Activated T-helper 1 cell treated with anti-CD3 and anti-CD28 coated beads, Interleukin-2, amount 50 U/mL, for 16 hours (primary cell): ENCODE results near the gene UPK3BL2.
"Not testable (repeated sequence)": the region's sequence is repeated elsewhere in the genome, so short reads cannot be mapped to it uniquely, and the experiment has no call there.

Experiments used
- DNase-seq, 2 donors: peaks; one replicate each; pipeline ENCODE4 v3.0.0-alpha.2; 2020; ENCODE audit warnings: low read depth in 1 of 2, low spot score in 1 of 2

The UPK3BL2 gene

DNA sequence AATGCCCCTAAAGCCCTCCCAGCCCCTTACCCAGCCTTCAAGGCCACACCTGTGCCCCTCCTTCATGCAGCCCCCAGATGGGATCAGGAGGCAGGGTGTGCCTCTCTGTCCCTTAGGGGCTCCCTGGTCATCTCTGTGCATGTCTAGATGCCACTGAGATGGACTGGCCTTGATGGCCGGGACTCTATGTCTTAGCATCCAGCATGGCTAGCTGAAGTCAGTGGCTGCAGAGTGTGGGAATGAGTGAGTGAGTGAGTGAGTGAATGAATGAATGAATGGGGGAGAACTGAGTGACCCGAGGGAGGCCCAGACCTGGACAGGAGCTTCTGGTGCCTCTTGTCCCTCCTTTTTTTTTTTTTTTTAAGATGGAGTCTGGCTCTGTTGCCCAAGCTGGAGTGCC, 11.4 kb downstream of the UPK3BL2 start:
- not testable (repeated sequence) for DNase-seq

- not testable (repeated sequence) for DNase-seq
Measured at GRCh38 chr7:102531583-102531982, 11.9 kb downstream of the UPK3BL2 start.

GRCh38 chr7:102527822-102528793, 15.4 kb downstream of the UPK3BL2 start:
- not testable (repeated sequence) for DNase-seq

- DNase-seq = not testable (repeated sequence)
Measured at GRCh38 chr7:102527182-102527581, 16.3 kb downstream of the UPK3BL2 start.

DNA sequence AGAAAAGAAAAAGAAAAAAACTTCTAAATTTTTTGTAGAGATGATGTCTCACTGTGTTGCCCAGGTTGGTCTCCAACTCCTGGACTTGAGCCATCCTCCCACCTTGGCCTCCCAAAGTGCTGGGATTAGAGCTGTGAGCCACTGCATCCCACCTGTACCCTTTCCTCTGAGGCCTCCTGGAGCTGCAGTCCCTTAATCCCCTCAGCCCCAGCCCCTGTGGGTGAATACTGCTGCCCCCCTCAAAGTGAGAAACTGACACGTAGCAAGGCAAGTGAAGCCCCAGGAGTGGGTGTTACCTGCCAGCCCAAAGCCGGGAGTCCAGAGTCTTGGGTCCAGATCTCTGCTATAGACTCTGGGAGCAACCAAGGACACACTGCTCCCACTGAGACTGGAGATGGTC, 18.7 kb downstream of the UPK3BL2 start:
- not testable (repeated sequence) for DNase-seq

DNA sequence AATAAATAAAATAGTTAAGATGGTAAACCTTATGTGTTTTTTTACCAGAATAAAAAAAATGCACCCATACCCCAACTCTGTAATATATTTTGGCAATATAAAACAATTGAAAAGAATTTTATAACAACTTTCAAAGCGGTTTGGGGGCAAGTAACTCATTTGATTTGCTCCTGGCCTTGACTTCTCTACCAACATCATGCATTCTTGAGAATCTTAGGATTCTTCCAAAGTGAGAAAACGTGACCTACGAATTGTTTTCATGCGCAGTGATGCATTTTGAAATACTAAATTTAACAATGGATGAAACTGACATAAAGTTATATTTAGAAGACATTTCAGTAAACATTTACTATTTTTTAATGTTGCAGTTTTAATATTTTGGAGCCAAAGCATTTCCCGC, 22.7 kb downstream of the UPK3BL2 start:
- DNase-seq = not testable (repeated sequence)

- not testable (repeated sequence) for DNase-seq
Measured at GRCh38 chr7:102517550-102518147, 25.8 kb downstream of the UPK3BL2 start, which contains the start of gene RASA4B. Gene RASA4B (minus strand): TSS chr7:102517777. CDS start chr7:102517710, 67 bp downstream.

DNA sequence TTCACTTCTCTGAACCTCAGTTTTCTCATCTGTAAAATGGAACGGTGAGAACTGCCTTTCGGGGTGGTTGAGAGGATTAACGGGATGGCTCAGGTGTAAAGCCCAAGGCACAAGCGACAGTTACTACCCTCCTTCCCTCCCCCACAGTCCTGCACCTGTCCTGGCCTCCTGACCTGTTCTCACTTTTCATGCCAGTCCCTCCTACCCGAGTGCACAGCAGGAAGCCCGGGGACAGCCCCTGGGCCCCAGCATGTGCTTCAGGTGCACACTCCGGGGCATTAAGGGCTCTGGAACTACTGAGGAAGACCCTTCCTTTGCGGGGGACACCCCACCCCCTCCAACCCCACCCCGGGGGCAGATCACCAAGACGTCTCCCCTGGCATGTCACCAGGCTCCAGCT, 26.5 kb downstream of the UPK3BL2 start:
- DNase-seq = not testable (repeated sequence)

- DNase-seq = not testable (repeated sequence)
Measured at GRCh38 chr7:102515889-102516288, 27.6 kb downstream of the UPK3BL2 start.

GRCh38 chr7:102514881-102515721, 28.4 kb downstream of the UPK3BL2 start:
- DNase-seq = not testable (repeated sequence)

DNA sequence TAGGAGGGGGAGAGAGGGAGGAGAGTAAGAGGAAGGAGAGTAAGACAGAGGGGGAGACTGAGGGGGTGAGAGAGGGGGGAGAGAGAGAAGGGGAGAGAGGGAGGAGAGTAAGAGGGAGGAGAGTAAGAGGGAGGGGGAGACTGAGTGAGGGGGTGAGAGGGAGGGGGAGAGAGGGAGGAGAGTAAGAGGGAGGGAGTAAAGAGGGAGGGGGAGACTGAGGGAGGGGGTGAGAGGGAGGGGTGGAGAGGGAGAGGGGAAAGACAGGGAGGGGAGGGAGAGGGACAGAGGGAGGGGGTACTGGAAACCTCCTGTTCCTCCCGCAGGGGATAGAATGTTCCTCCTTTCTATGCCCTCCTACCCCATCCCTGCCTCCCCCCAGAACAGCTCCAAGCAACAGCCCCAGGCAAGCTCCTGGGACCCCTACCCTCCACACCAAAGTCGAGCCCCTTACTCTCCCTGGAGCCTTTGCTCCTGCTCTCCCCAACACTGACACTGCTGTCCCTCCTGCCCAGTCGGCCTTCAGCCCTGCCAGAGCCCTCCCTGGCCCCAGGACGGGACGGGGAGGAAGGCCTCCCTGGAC, 30.8 kb downstream of the UPK3BL2 start:
- DNase-seq = not testable (repeated sequence)

DNA sequence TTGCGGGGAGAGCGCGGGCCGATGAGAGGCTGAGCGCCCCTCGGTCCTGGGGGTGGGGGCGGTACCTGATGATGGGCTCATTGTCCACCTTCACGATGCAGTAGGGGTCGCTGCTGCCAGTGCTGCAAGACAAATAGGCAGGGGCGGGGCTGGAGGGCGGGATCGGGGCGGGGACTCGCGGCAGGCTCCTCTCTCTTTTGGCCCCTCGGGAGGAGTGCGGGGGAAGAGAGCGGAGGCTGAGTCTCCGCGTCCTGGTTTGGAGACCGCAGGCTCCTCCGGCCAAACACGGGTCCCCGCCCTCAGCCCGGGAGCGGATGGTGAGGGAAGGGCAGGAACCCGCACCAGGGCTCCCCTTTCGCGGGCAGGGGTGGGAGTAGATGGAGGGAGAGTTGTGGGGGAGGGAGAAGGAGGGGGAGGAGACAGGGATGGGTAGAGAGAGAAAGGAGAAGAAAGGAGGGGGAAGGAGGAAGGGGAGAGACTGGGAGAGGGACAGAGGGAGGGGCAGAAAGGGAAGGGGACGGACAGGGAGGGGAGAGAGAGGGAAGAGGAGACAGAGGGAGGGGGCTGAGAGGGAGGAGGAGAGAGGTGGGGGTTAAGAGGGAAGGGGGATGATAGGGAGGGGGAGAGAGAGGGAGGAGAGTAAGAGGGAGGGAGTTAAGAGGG, 31.5 kb downstream of the UPK3BL2 start:
- DNase-seq = not testable (repeated sequence)

DNA sequence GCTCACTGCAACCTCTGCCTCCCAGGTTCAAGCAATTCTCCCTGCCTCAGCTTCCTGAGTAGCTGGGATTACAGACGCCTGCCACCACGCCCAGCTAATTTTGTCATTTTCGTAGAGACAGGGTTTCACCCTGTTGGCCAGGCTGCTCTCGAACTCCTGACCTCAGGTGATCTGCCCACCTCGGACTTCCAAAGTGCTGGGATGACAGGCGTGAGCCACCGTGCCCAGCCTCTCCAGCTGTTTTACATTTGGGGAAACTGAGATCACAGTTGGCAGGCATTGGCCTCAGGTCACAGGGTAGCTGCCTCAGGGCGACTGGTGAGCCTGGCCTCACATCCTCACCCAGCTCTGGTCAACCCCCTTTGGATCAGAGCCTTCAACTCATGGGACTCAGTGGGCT, 32.9 kb downstream of the UPK3BL2 start:
- not testable (repeated sequence) for DNase-seq

DNA sequence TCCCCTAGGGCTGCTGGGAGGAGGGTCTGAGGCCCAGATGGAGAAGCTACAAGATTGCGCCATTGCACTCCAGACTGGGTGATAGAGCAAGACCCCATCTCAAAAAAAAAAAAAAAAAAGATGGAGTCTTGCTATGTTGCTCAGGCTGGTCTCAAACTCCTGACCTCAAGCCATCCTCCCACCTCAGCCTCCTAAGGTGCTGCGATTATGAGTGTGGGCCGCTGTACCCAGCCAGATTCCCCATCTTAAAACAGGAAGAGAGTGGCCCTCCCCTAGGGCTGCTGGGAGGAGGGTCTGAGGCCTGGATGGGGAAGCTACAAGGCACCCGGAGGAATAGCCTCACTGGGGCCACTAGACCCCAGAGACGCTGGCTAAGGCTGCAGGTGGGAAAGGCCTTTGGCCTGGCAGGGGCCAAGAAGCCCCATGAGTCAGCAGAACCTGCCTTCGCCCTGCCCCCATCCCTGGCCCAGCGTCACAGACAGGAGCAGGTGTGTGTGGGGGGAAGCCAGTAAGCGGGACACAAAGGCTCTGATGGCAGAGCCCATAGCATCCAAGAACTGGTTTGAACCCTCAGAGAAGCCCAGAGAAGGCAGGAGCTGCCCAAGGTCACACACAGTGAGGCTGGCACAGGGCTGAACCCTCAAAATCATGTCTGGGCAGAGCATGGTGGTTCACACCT, 35.9 kb downstream of the UPK3BL2 start:
- not testable (repeated sequence) for DNase-seq

- DNase-seq = not testable (repeated sequence)
Measured at GRCh38 chr7:102505298-102506185, 38.0 kb downstream of the UPK3BL2 start.

GRCh38 chr7:102503141-102503540, 40.4 kb downstream of the UPK3BL2 start:
- not testable (repeated sequence) for DNase-seq

GRCh38 chr7:102498321-102498720, 45.2 kb downstream of the UPK3BL2 start:
- not testable (repeated sequence) for DNase-seq

GRCh38 chr7:102497308-102497707, 46.2 kb downstream of the UPK3BL2 start:
- not testable (repeated sequence) for DNase-seq

DNA sequence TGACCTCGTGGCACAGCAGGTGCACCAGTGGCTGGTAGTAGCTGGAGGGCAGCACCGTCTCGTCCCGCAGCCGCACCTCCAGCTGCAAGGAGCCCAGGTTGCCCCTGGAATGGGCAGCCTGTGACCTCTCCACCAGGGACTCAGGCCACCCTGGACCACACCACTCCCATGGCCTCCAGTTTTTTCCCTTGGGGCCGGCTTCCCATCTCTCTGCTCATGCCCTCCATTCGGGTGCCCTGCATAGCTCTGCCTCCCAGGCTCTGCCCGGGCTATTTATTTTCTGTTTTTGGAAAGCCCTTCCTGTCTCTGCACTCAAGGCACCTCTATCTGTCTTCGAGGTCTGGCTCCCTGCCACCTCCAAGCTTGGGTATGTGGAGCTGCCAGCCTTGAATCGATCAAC, 46.6 kb downstream of the UPK3BL2 start:
- DNase-seq = not testable (repeated sequence)
